ENCODE data around the gene PRDM16. TPM values are rescaled to one million over a fixed set of nuclear protein-coding genes. Genes with fewer than 3 reads are reported as not detected.

PRDM16 gene
- total RNA-seq, 1 experiment from 2014 or later, result 0.17 TPM

DNA sequence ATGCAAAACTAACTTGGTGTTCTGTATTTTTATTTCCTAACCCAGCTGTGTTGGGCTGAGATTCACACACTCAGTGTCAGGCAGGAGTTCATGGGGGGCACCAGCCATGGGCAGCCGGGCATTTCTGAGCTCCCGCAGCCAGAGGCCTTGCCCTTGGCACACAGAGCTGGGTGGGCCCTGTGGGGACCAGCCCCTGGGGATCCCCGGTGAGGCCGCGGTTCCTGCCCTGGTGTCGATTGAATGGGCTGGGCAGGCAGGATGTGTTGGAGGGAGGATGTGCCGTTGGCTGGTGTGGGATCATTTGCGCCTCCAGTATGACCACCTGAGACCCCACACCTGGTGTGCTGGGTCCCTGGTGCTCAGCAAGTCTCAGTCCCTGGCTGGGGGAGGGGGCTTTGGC lies 91.0 kb downstream of the PRDM16 start:
- Histone ChIP-seq H3K9me3 (ENCODE audit: control insufficient read depth, low read depth, low read length) (no peaks in the 10 kb centered on the region), H3K23me2 (ENCODE audit: insufficient read length, low read depth, low read length, poor library complexity, severe bottlenecking) (no peaks in the 10 kb centered on the region), H2BK20ac (ENCODE audit: low read depth, low read length, poor library complexity, severe bottlenecking) (no peak overlapping the region), H3K4me2 (ENCODE audit: insufficient read depth, insufficient read length, low read length) (no peak overlapping the region), H2AFZ (ENCODE audit: low read length) (no peak overlapping the region), H3K27me3 (ENCODE audit: insufficient read depth, low read length) (no peaks in the 10 kb centered on the region), H3K18ac (ENCODE audit: insufficient read length, low read depth, low read length) (no peak overlapping the region), H3K23ac (ENCODE audit: insufficient read length, low read depth, low read length) (no peak overlapping the region), H2BK15ac (ENCODE audit: low read depth, low read length) (no peak overlapping the region), H4K91ac (ENCODE audit: insufficient read length, low read depth, low read length) (no peak overlapping the region), H2BK12ac (ENCODE audit: insufficient read length, low read depth, low read length) (no peak overlapping the region), H2BK5ac (ENCODE audit: insufficient read length, low read length) (no peak overlapping the region), H3K56ac (ENCODE audit: insufficient read length, low read depth, low read length) (no peak overlapping the region), H4K8ac (replicated peaks; ENCODE audit: insufficient read length, low read depth, low read length) (no peak overlapping the region), H3K14ac (ENCODE audit: insufficient read depth, low read length) (no peak overlapping the region; the same call in 1 of the 2 replicates), H4K5ac (ENCODE audit: insufficient read length, low read depth, low read length) (no peak overlapping the region), H3K79me1 (ENCODE audit: insufficient read depth, low read depth, low read length, poor library complexity, severe bottlenecking) (no peaks in the 10 kb centered on the region), H3K9ac (ENCODE audit: extremely low read depth, insufficient read length, low read length) (no peak overlapping the region), H3T11ph (ENCODE audit: low read length) (no peak overlapping the region), H2AK5ac (ENCODE audit: insufficient read length, low read length) (no peak overlapping the region), H3K79me2 (ENCODE audit: insufficient read depth, low read length) (no peaks in the 10 kb centered on the region), H2BK120ac (ENCODE audit: low read depth, low read length, poor library complexity, severe bottlenecking) (no peak overlapping the region), H3K27ac (ENCODE audit: insufficient read length, low read depth, low read length) (no peak overlapping the region), H3K4me1 (ENCODE audit: insufficient read depth, low read length) (no peaks in the 10 kb centered on the region), H4K20me1 (ENCODE audit: control insufficient read depth, insufficient read depth, insufficient read length) (no peaks in the 10 kb centered on the region), H3K4ac (ENCODE audit: low read depth, low read length) (no peak overlapping the region)
- H3K27me3 Mint-ChIP-seq (ENCODE audit: low read depth), result no peaks in the 10 kb centered on the region; the same call in 1 of the 2 replicates
- H3K36me3 Mint-ChIP-seq (ENCODE audit: insufficient read depth in 1 of 3, low read depth in 3 of 3), result no peaks in the 10 kb centered on the region
- H3K4me1 Mint-ChIP-seq, result no peaks in the 10 kb centered on the region
- no peak overlapping the region for H3K4me3 Mint-ChIP-seq
- no peak for DNase-seq
- H3K9me3 Mint-ChIP-seq, result no peaks in the 10 kb centered on the region
- TF ChIP-seq, protein P1, sequence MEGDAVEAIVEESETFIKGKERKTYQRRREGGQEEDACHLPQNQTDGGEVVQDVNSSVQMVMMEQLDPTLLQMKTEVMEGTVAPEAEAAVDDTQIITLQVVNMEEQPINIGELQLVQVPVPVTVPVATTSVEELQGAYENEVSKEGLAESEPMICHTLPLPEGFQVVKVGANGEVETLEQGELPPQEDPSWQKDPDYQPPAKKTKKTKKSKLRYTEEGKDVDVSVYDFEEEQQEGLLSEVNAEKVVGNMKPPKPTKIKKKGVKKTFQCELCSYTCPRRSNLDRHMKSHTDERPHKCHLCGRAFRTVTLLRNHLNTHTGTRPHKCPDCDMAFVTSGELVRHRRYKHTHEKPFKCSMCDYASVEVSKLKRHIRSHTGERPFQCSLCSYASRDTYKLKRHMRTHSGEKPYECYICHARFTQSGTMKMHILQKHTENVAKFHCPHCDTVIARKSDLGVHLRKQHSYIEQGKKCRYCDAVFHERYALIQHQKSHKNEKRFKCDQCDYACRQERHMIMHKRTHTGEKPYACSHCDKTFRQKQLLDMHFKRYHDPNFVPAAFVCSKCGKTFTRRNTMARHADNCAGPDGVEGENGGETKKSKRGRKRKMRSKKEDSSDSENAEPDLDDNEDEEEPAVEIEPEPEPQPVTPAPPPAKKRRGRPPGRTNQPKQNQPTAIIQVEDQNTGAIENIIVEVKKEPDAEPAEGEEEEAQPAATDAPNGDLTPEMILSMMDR (conservative IDR thresholded peaks at IDR 0.05), result no peak
- WGBS (ENCODE audit: extremely low coverage, insufficient read length, low lambda C conversion rate), result no CpG with 5 or more reads among the region's 8 CpGs
- H3K27ac Mint-ChIP-seq, result no peak overlapping the region

All from H9 (cell line).